HepG2 (cell line): ENCODE results near the gene GRM1. TPM values are rescaled to one million over a fixed set of nuclear protein-coding genes. Genes with fewer than 3 reads are reported as not detected.

Experiments used
- ATAC-seq: fragments of 200-7000 bp; cut with Tn5 transposase; 3 replicates; pipeline ENCODE4 v1.9.1; 2020; ENCODE audit warnings: mild to moderate bottlenecking, moderate library complexity
- BruUV-seq: library from RNA; stranded (reverse); fragments of 400-500 nt; replicated peaks from 2 replicates; lab custom pipeline; 2021; lab: Mats Ljungman, UMichigan
- CTCF ChIA-PET: fragments of 300-600 bp; formaldehyde crosslinking; extraction: SDS; loops from one replicate; lab custom pipeline; 2021; ENCODE audit warnings: low total read pairs, inconsistent platforms, low intra/inter-chr PET ratio; lab: Yijun Ruan, JAX
- POLR2A ChIA-PET: fragments of 350-600 bp; sonication (Branson Sonifier 250); formaldehyde crosslinking; loops from one replicate; lab custom pipeline; 2020; ENCODE audit warnings: antibody characterized with exemption, inconsistent platforms; lab: Yijun Ruan, JAX
- DNase-seq: peaks from one replicate; pipeline ENCODE4 v3.0.0-alpha.2; 2015; ENCODE audit warnings: low spot score
- FAIRE-seq: peaks from 3 replicates; lab custom pipeline; 2011; peaks lifted over from hg19 to GRCh38; lab: Jason Lieb, UNC
- H2AFZ ChIP-seq: one replicate; pipeline ENCODE4 v1.6.1; 2011; ENCODE audit warnings: low read length, inconsistent platforms
- H3K27ac ChIP-seq: fragments of 300-600 bp; 3 replicates; pipeline ENCODE4 v1.8.0; 2011; ENCODE audit warnings: mixed run types, mild to moderate bottlenecking, mixed read lengths, low read length, inconsistent platforms; ENCODE audit not compliant: insufficient read depth; ENCODE audit errors: extremely low read length
- H3K27me3 ChIP-seq, 2 experiments: fragments of 200-600 bp in 1 of 2; 2 replicates in 1 of 2; 3 replicates in 1 of 2; pipeline versions ENCODE4 v1.6.0 to v1.8.0; 2011; ENCODE audit warnings: low read length in 2 of 2, mild to moderate bottlenecking in 2 of 2, moderate library complexity in 2 of 2, inconsistent platforms in 1 of 2; ENCODE audit not compliant: insufficient read depth in 2 of 2, control insufficient read depth in 1 of 2
- H3K36me3 ChIP-seq, 2 experiments: fragments of 200-600 bp in 1 of 2; replicated peaks in 1 of 2; 2 replicates in 1 of 2; 3 replicates in 1 of 2; pipeline versions ENCODE4 v1.5.1 to v1.8.0; 2011; ENCODE audit warnings: low read length in 2 of 2, inconsistent platforms in 1 of 2; ENCODE audit not compliant: insufficient read depth in 2 of 2, control insufficient read depth in 1 of 2
- H3K4me1 ChIP-seq: 2 replicates; pipeline ENCODE4 v1.5.1; 2012; ENCODE audit warnings: low read length, inconsistent platforms; ENCODE audit not compliant: insufficient read depth
- H3K4me2 ChIP-seq: 2 replicates; pipeline ENCODE4 v1.6.0; 2011; ENCODE audit warnings: low read depth, low read length, inconsistent platforms
- H3K4me3 ChIP-seq, 3 experiments: fragments of 200-600 bp in 1 of 3; sonication (generic), shearing (Covaris generic) in 1 of 3; replicated peaks in 1 of 3; 2 replicates each; pipeline ENCODE4 v1.5.1; 2011 to 2016; ENCODE audit warnings: low read length in 3 of 3, inconsistent platforms in 2 of 3, low read depth in 2 of 3, mild to moderate bottlenecking in 2 of 3, control low read depth in 1 of 3, mixed read lengths in 1 of 3; ENCODE audit not compliant: insufficient read depth in 1 of 3
- H3K79me2 ChIP-seq: one replicate; pipeline ENCODE4 v1.6.1; 2011; ENCODE audit warnings: low read length, inconsistent platforms; ENCODE audit not compliant: insufficient read depth
- H3K9ac ChIP-seq: 2 replicates; pipeline ENCODE4 v1.6.0; 2011; ENCODE audit warnings: mild to moderate bottlenecking, low read depth, low read length, inconsistent platforms; ENCODE audit not compliant: insufficient read depth
- H3K9me3 ChIP-seq: 2 replicates; pipeline ENCODE4 v1.5.1; 2012; ENCODE audit warnings: mild to moderate bottlenecking, low read length
- H4K20me1 ChIP-seq: 2 replicates; pipeline ENCODE4 v1.6.0; 2011; ENCODE audit warnings: inconsistent platforms, mild to moderate bottlenecking, low read length, moderate library complexity; ENCODE audit not compliant: insufficient read depth
- FOXC1 ChIP-seq: sonication (generic); formaldehyde crosslinking; IDR thresholded peaks from 2 replicates; pipeline ENCODE4 v1.8.0; 2022; ENCODE audit warnings: mild to moderate bottlenecking, missing genetic modification reagents, borderline replicate concordance
- GABPA ChIP-seq, 2 experiments: IDR thresholded peaks; 2 replicates each; pipeline ENCODE4 v1.6.1; 2011 to 2016; ENCODE audit warnings: low read depth in 2 of 2, low read length in 1 of 2, missing biosample characterization in 1 of 2, missing genetic modification characterization in 1 of 2
- GLI4 ChIP-seq: sonication (generic); formaldehyde crosslinking; IDR thresholded peaks from 2 replicates; pipeline ENCODE4 v1.5.1; 2020; ENCODE audit warnings: missing genetic modification reagents, mild to moderate bottlenecking, moderate library complexity, borderline replicate concordance
- HMG20A ChIP-seq: IDR thresholded peaks from 2 replicates; pipeline ENCODE4 v1.6.1; 2016; ENCODE audit warnings: borderline replicate concordance
- NFIB ChIP-seq: sonication (generic); formaldehyde crosslinking; IDR thresholded peaks from 2 replicates; pipeline ENCODE4 v1.9.0; 2021; ENCODE audit warnings: missing genetic modification reagents, mild to moderate bottlenecking, borderline replicate concordance
- NFRKB ChIP-seq: fragments of 450-650 bp; IDR thresholded peaks from 2 replicates; pipeline ENCODE4 v1.6.1; 2017
- SRSF4 ChIP-seq: fragments of 200-400 bp; formaldehyde crosslinking; IDR thresholded peaks from one replicate; pipeline ENCODE4 v1.6.1; 2018; ENCODE audit warnings: mild to moderate bottlenecking, low read depth, low read length, moderate library complexity; ENCODE audit not compliant: poor library complexity, severe bottlenecking
- TOE1 ChIP-seq: sonication (generic); formaldehyde crosslinking; IDR thresholded peaks from 2 replicates; pipeline ENCODE4 v1.4.0; 2020; ENCODE audit warnings: mild to moderate bottlenecking, missing genetic modification reagents
- ZBTB7A ChIP-seq: sonication (generic); formaldehyde crosslinking; IDR thresholded peaks from 2 replicates; pipeline ENCODE4 v1.8.0; 2022; ENCODE audit warnings: mild to moderate bottlenecking, missing genetic modification reagents
- ZNF205 ChIP-seq: IDR thresholded peaks from 2 replicates; pipeline ENCODE4 v1.6.1; 2018; ENCODE audit warnings: missing biosample characterization, missing genetic modification reagents
- ZNF225 ChIP-seq: sonication (generic); formaldehyde crosslinking; IDR thresholded peaks from 2 replicates; pipeline ENCODE4 v1.4.0; 2020; ENCODE audit warnings: mild to moderate bottlenecking, missing genetic modification reagents
- ZNF260 ChIP-seq: sonication (generic); formaldehyde crosslinking; IDR thresholded peaks from 2 replicates; pipeline ENCODE4 v1.4.0; 2020; ENCODE audit warnings: missing genetic modification reagents, low read depth, mild to moderate bottlenecking, borderline replicate concordance
- ZNF292 ChIP-seq: sonication (generic); formaldehyde crosslinking; IDR thresholded peaks from 2 replicates; pipeline ENCODE4 v1.8.1; 2022; ENCODE audit warnings: mild to moderate bottlenecking, low read depth, missing genetic modification reagents, borderline replicate concordance
- ZNF550 ChIP-seq: sonication (generic); formaldehyde crosslinking; IDR thresholded peaks from 2 replicates; pipeline ENCODE4 v1.4.0; 2020; ENCODE audit warnings: mild to moderate bottlenecking, missing genetic modification reagents, borderline replicate concordance
- WGBS: methylation state at CpG from one replicate; pipeline ENCODE4 v1.1.6; 2017; ENCODE audit warnings: low lambda C conversion rate; 5-methylcytosine and 5-hydroxymethylcytosine counted together
- in situ Hi-C: cut with HindIII; loops from 2 replicates; pipeline ENCODE4 v1.10.0; 2017; ENCODE audit warnings: low pct_unique_long_range_greater_than_20kb; ENCODE audit not compliant: extremely low pct_ligation_motif_present
- intact Hi-C: fragments of 100-400 bp; cut with micrococcal nuclease; formaldehyde crosslinking; loops from one replicate; pipeline ENCODE4 v1.10.0; 2022; ENCODE audit not compliant: unreplicated experiment
- polyA plus RNA-seq, 8 experiments: library from polyadenylated mRNA; depleted of rRNA in 3 of 8; stranded (reverse) in 7 of 8; unstranded in 1 of 8; fragments of >200 nt; fragmentation: Illumina TruSeq in 4 of 8; extraction: Trizol in 4 of 8; gene quantifications; 2 replicates each; pipeline versions ENCODE4 v1.2.1 to v1.2.3, GENCODE V29; 2011 to 2016; ENCODE audit warnings: low read depth in 4 of 8, missing spikeins in 1 of 8, mixed read lengths in 1 of 8; ENCODE audit not compliant: insufficient read depth in 1 of 8
- total RNA-seq, 5 experiments: library from RNA; depleted of rRNA; stranded (reverse); fragments of >200 nt; fragmentation: Illumina TruSeq; extraction: Trizol; gene quantifications; 2 replicates each; pipeline ENCODE4 v1.2.3, GENCODE V29; 2016; ENCODE audit warnings: low read depth in 1 of 5
- TF ChIP-seq, protein P1 (sequence below): sonication (generic); formaldehyde crosslinking; IDR thresholded peaks from 2 replicates; pipeline ENCODE4 v1.4.0; 2020; ENCODE audit warnings: missing genetic modification reagents
- TF ChIP-seq, protein P2 (sequence below): sonication (generic); formaldehyde crosslinking; IDR thresholded peaks from 2 replicates; pipeline ENCODE4 v1.5.0; 2020; ENCODE audit warnings: mild to moderate bottlenecking, missing genetic modification reagents
- TF ChIP-seq, protein P3 (sequence below): IDR thresholded peaks from 2 replicates; pipeline ENCODE4 v1.6.1; 2016; ENCODE audit warnings: missing compliant biosample characterization, missing genetic modification reagents, borderline replicate concordance

The GRM1 gene
- total and polyA plus RNA-seq, 2 of the 13 experiments (the other 11 are each of a cell fraction or from before 2014, with no cell fraction given) = 0.09 TPM; not detected in 1

DNA sequence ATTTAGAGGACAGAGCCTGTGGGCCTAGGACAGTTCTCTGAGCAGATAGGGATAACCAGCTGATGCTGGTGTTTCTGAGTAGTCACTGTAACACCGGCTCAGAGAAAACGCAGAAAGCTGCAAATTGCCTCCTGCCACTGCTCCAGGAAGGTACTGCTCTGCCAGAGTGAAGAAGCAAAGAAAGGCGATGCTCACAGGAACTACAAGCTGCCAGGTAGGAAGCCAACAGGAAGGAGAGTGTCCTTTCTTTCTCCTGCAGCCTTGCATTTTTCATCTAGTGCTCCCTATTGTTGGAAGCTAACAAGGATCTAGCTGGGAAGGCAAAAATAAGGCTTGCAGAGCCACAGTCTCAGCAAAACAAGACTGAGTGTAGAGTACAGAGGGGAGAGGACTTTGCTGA, 444.1 kb downstream of the GRM1 start:
- BruUV-seq = no TSS peak
- Histone ChIP-seq H3K9me3 (no peaks in the 10 kb centered on the region), H3K27ac (no peak overlapping the region), H3K4me2 (no peak overlapping the region), H3K27me3 (no peaks in the 10 kb centered on the region), H2AFZ (no peak overlapping the region), H3K4me3 (no peak overlapping the region), H4K20me1 (no peaks in the 10 kb centered on the region), H3K79me2 (no peaks in the 10 kb centered on the region), H3K9ac (no peak overlapping the region), H3K4me1 (no peaks in the 10 kb centered on the region), H3K36me3 (no peaks in the 10 kb centered on the region)
- FAIRE-seq = no peak
- ChIA-PET CTCF (no interaction called here), POLR2A (no interaction called here)
- DNase-seq = no peak
- no peak for ATAC-seq
- WGBS = 2% methylated on average over 3 of the region's 3 CpGs
- in situ Hi-C loops (no loop called here), intact Hi-C loops (no loop called here)
- TF ChIP-seq HMG20A (CRISPR knock-in tag) (no peak), TOE1 (CRISPR knock-in tag) (no peak), NFRKB (no peak), NFIB (CRISPR knock-in tag) (no peak), SRSF4 (no peak), ZNF205 (no peak), ZNF260 (no peak), ZBTB7A (CRISPR knock-in tag) (no peak), GABPA (IDR thresholded peaks at IDR 0.05; ENCODE audit: low read depth, low read length) (no peak), GABPA (CRISPR knock-in tag; IDR thresholded peaks at IDR 0.05; ENCODE audit: low read depth) (no peak), FOXC1 (no peak), ZNF225 (CRISPR knock-in tag) (no peak), GLI4 (CRISPR knock-in tag) (no peak), ZNF550 (CRISPR knock-in tag) (no peak), ZNF292 (CRISPR knock-in tag) (no peak)
- TF ChIP-seq, protein P1, sequence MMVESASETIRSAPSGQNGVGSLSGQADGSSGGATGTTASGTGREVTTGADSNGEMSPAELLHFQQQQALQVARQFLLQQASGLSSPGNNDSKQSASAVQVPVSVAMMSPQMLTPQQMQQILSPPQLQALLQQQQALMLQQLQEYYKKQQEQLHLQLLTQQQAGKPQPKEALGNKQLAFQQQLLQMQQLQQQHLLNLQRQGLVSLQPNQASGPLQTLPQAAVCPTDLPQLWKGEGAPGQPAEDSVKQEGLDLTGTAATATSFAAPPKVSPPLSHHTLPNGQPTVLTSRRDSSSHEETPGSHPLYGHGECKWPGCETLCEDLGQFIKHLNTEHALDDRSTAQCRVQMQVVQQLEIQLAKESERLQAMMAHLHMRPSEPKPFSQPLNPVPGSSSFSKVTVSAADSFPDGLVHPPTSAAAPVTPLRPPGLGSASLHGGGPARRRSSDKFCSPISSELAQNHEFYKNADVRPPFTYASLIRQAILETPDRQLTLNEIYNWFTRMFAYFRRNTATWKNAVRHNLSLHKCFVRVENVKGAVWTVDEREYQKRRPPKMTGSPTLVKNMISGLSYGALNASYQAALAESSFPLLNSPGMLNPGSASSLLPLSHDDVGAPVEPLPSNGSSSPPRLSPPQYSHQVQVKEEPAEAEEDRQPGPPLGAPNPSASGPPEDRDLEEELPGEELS = no peak
- TF ChIP-seq, protein P2, sequence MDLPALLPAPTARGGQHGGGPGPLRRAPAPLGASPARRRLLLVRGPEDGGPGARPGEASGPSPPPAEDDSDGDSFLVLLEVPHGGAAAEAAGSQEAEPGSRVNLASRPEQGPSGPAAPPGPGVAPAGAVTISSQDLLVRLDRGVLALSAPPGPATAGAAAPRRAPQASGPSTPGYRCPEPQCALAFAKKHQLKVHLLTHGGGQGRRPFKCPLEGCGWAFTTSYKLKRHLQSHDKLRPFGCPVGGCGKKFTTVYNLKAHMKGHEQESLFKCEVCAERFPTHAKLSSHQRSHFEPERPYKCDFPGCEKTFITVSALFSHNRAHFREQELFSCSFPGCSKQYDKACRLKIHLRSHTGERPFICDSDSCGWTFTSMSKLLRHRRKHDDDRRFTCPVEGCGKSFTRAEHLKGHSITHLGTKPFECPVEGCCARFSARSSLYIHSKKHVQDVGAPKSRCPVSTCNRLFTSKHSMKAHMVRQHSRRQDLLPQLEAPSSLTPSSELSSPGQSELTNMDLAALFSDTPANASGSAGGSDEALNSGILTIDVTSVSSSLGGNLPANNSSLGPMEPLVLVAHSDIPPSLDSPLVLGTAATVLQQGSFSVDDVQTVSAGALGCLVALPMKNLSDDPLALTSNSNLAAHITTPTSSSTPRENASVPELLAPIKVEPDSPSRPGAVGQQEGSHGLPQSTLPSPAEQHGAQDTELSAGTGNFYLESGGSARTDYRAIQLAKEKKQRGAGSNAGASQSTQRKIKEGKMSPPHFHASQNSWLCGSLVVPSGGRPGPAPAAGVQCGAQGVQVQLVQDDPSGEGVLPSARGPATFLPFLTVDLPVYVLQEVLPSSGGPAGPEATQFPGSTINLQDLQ = no peak
- TF ChIP-seq, protein P3, sequence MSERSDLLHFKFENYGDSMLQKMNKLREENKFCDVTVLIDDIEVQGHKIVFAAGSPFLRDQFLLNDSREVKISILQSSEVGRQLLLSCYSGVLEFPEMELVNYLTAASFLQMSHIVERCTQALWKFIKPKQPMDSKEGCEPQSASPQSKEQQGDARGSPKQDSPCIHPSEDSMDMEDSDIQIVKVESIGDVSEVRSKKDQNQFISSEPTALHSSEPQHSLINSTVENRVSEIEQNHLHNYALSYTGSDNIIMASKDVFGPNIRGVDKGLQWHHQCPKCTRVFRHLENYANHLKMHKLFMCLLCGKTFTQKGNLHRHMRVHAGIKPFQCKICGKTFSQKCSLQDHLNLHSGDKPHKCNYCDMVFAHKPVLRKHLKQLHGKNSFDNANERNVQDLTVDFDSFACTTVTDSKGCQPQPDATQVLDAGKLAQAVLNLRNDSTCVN = no peak
